ENCODE results near the gene HOXD11.

Gene HOXD11

DNA sequence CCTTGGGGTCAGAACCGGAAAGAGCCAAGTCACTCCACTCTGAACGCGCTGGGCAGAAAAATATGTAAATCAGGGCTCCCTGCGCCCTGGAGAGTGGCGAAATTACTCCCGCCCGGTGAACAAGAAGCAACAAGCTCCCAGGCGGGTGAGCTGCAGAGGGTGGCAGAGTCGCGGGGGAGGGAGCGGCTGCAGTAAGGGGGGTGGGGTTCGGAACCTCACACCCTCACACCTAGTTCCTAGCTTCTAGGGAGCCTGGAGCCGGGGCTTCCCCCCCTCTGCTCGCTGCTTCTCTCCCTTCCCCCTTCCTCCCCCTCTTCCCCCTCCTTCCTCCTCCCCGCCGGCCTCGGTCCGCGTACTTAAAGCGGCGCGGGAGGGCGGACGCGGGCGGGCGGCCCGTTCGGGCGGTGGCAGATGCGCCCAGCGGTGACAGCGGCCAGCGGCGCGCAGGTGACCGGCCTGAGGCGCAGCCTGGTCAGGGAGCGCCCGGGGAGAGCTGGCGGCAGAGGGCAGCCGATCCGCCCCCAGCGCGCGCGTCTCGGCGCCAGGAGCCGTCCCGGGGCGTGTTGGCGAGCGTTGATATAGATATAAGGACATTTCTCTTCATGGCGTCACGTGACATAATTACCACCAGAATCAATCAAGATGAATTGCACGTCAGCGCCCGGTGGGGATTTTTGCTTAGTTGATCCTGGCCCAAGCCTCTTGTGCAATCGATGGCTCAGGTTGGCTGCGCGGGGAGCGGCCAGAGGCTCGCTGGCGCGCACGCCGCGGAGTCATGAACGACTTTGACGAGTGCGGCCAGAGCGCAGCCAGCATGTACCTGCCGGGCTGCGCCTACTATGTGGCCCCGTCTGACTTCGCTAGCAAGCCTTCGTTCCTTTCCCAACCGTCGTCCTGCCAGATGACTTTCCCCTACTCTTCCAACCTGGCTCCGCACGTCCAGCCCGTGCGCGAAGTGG, at the start of gene HOXD11:
TSS of gene HOXD11 (plus strand) at position 700 of the 959 bp plus-strand sequence. CDS start at position 776, 76 bp downstream.
- peak; percentile 41 for DNase-seq

DNA sequence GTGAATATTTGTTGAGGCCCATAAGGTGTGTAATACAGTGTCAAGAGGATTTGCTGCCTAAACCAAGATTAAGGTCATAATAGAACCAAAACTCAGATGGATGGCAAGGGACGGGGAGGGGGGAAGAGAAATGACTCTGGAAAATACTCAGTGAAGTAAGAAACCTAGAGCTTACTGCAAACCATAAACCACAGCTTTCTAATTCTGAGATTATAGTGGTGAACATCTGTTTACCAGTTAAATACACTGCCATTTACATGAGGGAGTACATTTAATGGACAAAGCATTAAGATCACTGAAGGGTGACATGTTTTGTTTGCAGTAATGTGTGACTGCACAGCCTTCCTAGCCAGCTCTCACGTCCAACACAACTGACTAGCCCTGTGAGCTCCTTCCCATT, 43.1 kb upstream of the HOXD11 start:
- no peak for DNase-seq

DNA sequence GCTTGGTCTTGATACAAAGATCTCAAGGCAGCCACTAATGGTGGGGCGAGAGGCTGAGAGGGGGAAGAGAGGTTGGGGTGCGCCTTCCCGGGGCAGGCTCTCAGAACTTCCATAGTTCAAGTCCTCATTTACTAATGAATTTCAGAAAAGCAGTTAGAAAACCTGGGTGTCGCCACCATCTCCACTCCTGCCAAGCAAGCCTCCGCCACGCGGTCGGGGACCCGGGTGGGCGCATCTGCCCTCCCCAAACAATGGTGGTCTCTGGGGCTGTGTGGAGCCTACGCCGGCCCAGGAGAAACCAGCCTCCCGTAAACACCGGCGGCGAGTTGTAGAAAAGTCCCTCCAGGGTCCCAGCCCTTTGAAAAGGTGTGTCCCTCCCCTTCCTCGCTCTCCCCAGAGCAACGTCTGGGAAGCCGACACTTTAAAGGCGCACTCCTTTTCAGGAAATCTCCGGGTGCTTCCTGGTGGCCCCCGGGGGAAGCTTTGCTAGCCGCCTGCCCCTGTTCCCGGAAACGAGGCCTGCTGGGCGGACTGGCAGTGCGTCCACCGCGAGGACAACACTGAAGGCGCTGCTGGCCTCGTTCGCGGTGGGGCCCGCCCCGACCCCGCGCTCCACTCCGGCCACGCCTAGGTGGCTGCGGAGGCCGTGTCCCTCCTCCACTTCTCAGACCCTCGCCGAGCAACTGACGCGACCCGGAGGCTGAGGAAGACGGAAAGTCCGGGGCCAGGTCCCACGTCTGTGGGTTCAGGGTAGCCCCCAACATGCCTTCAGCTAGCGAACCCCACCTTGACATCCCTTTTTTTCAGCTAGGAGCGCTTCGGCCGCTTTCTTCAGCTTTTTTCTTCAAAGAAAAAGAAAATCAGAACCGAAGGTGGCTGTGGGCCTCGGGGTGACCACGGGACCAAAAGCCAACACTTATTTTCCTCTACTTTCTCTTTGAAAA, 40.2 kb upstream of the HOXD11 start:
- DNase-seq: no peak

DNA sequence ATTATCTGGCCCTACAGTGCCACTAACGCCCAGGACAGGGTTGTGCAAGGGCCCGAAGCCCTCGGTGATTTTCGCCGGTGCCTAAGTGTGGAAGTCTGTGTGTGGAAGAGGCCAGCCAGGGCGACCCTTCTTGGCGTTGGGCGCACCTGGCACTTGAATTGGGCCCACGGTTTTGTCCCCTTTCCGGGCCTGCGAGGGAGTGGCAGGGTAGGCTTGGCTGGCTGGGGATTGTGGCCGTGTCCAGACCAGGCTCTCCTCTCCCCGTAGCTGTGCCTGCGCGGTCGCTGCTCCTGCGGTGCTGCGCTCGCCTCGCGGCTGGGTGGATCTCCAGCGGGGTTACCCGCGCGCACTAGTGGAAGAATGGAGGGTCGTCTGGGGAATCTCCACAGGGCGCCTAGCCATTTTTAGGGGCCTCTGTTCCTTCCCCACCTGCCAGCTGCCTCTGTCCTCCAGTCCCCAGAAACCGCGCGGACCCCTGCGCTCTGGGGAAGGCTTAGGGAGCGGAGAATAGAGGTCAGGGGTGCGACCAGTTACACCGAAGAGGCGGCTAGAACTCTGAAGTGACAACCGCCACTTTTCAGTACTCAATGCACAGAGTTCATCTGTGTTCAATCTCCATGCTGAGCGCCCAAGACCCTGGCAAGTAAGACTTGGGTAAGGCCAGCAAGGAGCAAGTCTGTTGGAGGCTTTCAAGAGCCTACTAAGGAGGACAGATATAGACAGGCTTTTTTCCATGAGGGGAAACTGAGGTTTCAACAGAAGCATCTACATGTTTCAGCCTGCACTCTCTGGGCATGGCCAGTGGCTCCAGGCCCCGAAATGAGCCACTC, 39.3 kb upstream of the HOXD11 start:
- DNase-seq: no peak

DNA sequence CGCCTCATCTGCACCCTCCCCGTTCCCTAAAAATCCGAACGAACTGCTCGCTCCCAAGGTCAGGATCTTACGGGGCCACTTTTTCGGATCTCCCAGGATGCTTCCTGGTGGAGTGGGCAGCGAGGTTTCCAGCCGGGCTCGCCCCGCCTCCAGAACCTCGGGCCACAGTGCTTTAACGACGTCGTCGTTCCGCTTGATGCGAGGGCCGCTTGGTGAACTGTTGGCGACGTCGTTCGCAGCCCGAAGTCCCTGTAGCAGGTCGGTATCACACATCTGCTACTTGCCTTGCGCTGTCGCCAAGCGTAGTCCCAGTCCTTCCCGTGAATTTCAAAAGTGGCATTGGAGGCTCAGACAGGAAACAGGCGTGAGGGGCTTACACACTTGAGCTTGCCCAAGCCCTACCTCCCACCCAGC, 38.7 kb upstream of the HOXD11 start:
- no peak for DNase-seq

DNA sequence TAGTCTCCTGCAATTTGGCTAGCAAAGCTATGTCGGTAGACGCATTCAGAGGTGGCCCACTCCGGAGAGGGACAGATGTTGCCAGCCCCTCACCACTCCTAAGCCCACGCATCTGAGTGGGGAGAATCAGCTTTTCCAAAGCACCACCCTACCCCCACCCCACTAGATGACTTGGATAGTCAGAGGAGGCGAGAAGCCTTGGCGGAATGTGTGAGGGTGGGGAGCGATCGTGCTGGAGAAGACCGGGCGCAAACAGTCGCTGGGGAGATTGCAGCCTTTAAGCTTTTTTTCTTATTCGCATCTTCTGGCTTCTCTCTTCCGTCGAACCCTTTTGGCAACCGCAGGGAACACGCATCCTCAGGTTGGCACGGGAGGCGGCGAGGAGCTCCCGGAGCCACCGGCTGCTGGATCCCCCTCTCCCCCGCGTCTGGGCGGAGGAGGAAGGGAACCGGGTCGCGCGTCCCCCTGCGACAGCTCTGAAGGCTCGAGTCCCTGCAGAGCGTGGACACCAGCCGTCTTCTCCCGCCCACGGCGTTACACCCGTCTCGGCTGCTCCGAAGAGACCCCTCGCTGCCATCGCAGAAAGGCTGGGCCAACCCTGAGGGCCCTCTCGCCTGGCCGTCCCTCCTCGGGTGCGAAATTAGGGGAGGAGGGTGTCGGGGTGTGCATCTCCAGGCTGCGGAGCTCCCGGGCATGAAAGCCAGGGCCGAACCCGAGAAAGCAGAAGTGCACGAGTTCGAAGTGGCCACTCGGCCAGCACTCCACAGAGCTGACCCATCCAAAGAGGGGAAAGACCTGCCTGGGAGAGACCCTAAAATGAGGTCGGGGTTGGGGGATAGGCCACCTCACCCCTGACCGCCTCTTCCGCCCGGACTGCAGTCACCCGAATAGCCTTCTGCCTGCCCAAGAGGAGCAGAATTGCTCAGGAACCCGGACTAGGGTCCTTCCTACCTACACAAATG, 35.5 kb upstream of the HOXD11 start:
- DNase-seq: no peak

DNA sequence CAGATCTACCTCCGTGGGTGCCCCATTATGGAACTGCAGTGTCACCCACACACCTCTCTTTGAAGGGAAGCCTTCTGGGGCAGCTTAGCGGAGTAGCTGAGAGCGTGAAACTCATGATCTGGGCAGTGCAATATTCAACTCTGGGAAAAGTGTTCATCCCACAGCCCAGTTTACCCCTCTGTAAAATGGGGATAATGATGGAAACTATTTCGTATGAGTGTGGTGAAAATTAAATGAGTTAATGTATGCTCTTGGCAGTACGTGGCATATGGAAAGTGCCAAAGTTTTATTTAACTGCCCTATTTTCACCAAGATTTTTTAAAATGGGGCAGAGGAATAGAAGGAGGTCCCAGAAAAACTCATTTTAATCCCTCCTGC, 34.8 kb upstream of the HOXD11 start:
- DNase-seq: no peak

DNA sequence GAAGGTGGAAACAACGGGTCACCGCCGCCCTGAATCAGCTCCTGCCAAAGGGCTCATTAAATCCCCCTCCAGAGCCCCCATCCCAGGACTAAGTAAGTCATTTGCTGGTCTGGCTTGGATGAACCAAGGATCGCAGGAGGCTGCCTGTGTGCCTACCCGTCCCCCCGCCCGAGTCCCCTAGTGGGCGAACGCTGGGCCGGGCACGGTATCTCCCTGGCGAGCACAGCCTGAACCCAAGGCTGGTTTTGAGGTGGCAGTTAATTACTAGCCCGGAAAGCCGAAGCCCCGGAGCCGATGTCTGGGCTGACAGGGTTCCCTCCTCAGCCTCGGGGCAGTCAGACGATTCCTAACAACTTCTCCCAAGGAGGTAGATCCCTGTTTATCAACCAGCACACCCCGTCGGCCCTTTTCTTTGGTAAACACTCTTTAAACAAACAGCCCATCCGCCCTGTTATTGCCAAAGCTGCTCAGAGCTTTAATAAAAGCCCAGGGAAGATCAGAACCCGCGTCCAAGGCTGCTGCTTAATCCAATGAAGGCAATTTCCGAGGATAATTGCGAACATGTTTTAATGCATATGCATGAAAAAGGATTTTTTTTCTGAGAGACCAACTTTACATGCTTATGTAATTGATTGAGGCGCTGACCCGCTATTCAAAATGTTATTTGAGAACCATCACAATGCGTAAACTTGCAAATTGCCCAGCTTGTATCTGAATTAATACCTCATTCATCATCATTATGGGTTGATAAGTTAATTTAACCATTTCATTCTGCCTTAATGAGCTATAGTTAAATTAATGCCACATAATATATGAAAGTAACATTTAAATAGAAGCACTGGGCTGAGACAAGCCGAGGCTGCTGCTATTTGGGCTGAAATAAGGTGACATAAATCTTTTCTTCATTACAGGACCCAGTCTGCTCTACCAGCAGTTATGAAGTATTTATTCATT, 33.9 kb upstream of the HOXD11 start:
- no peak for DNase-seq

DNA sequence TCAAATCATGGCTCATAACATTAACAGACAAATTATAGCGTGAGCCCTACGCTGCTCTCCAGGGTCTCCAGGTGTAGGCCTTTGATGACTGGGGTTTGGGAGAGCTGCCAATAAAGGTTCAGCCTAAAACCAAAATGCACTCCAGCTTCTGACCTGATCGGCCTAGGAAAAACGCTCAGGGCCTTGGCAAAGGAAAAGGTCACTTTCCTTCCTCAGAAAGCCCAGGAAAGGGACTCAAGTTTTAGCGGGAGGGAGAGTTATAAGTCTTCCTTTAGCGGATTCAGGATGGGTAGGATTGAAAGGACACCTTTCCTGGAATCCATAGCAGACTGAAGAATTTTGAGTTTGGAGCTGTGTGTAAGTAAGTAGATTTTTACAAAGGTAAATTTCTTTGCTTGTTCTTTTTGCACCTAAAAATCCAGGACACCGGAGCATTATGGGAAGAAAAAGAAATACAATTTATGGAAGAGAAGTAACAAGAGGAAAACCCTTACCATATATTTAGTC, 32.1 kb upstream of the HOXD11 start:
- DNase-seq: no peak

DNA sequence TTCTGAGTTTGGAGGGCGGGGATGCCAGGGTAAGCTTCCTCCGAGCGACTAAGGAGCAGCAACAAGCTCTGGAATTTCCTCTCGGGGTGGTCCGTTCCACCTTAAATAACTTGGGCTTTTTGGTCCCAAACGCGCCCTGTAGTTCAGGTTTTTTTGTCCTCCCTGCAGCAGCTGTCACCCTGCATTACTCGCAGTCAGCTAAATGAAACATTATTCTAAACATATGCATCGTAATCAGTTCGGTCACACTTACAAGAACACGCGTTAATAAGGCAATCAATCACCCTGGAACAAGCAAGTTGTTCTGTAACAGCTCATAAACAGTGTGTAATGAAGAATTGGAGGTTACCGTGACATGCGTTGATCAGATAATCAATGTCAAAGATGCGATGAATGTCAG, 31.6 kb upstream of the HOXD11 start:
- no peak for DNase-seq

DNA sequence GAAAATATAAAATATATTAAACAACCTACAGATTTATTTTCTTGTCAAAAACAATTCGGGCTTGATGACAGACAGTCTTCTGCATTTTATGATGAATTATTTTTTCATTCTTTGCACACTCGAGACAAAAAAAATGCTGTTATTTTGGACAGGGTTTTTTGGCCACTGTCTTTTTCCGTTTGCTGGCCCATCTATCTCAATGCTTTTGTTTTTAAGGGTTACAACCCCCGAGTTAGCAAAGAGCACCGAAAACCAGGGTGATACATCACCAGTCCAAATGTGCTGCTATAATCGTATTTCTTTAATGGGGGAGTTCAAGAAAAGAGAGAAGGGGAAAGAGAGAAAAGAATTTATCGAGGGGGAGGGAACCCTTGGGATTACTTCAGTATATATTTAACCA, 31.0 kb upstream of the HOXD11 start:
- DNase-seq: no peak

DNA sequence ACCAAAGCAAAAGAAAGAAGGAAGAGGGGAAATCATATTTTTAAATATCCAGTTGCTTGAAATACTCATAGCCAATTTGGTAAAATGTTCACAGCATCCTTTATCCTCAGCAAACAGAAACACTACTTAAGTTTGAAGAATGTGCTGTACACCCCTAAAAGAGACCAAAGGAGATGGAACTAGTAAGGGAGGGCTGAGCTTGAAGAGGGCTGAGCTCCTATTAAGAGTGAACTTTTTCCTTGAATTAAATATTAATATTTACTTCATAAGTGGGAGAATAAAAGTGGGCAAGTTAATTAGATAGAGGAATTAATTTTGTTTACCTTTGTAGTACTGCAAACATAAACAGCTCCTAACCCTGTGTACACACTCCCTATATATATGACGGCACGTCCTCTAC, 30.3 kb upstream of the HOXD11 start:
- no peak for DNase-seq

DNA sequence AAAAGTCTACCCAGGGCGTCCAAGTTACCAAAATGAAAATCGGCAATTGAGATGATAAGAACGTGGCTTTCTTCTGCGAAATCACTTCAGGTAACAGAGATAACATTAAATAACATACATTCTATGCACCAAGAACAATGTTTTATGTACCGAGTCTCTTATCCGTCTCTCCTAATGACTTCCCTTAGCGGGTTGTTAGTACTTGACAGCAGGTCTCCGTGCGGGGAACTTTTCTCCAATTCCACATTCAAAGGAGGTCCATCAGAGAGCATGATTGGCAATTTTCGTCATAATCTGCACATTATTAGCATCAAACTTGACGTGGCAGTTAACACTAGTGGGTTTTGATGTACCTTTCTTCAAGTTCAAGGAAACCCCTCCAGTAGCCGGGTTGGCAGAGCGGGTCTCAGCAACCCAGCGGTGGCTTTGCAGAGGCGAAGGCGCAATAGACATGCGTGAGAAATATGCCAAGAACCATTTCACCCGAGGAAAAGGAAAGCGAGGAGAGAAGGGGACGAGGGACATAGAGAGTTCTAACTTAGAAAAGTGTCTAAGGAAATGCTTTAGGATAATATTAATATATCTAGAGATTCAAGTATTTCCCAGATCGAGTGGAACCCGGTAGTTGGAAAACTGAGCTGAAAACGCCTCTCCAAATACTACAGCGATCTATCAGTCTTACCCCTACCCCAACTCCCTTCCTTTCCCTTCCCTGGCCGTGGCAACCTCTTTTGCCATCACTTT, 28.4 kb upstream of the HOXD11 start:
- no peak for DNase-seq

DNA sequence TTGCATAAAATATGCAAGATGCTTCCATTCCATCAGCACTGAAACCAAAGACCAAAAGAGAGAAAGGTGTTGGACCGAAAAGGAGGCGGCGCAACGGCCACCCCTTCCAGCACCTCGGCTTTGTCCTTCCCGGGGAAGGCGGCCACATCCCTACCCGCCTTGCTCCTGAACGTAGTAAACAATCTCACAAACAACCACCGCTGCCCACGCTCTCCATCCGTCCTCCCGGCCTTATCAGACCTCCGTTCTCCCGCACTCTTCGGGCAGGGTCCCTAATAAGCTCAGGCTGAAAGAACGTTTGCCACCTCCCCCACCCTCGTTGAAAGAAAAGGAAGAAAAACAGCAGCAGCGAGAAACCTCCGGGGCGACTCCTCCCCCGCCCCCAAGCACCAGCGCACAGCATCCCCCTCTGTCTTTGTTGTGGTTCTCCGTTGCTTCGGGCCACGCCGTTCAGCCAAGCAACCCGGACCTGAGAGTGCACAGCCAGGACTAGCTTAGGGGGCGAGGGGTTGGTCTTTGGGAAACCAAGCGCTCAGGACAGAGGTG, 27.7 kb upstream of the HOXD11 start:
- DNase-seq: no peak

DNA sequence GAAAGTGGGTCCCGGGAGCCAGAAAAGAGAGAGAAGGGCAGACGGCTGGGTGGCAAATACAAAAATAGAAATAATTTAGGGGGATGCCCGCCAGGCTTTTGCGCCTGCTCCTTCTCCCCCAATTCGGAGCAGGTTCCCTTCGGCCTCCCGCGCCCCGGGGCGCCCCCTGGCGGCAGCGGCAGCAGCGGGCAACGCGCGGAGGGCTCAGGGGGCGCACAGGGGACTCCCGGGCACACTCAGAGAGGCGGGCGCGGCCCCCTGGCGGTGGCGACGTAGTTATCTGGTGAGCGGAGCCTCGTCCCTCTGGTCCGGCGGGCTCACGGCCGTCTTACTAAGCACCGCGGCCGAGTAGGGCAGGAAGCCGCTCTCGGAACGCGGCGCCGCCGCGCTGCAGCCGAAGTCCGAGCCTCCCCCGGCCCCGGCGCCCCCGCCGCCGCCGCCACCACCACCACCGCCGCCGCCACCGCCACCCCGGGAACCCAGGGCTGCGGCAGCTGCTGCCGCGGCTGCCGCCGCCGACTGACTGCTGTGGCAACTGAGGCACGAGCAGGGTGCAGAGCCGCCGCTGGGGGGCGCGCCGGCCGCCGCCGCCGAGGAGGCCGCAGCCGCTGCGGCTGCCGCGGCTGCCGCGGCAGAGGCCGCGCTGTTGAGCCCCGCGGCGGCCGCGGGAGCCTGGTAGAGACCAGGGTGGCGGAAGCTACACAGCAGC, 27.1 kb upstream of the HOXD11 start:
- DNase-seq: peak; percentile 59

DNA sequence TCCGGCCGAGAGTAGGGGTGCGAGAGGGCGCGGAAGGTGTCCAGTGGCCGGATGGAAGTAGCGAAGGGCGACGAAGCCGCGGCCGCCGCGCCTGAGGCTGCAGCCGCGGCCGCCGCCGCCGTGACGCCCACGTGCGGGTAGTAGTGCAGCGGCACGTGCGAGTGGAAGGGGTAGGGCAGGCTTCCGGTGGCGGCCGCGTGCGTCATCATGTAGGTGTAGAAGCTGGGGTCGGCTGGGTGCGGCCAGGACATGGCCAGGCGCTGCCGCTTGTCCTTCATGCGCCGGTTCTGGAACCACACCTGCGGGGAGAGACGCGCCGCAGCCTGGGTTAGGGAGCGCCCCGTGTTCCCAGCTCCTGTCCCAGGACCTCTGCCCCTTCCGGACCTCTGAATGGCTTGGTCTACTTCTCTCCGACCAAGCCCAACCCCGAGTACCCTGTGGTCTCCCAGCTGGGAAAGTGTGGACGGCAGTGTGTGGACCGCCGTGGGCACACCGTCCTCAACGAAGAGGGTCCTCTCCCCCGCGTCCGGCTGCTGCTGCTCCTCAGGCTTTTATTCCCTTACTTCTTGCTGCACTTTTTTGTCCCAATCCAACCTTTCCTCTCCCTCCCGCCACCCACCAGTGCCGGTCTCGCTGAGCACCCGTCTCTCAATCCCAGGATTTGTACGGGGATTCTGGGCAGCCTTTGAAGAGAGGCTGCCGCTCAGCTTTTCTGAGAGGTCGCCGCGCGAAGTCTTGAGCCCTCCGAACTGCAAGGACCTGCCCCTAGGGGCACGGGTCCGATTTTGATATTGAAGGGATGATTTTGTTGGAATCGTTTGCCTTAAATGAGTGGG, 26.3 kb upstream of the HOXD11 start:
- no peak for DNase-seq

DNA sequence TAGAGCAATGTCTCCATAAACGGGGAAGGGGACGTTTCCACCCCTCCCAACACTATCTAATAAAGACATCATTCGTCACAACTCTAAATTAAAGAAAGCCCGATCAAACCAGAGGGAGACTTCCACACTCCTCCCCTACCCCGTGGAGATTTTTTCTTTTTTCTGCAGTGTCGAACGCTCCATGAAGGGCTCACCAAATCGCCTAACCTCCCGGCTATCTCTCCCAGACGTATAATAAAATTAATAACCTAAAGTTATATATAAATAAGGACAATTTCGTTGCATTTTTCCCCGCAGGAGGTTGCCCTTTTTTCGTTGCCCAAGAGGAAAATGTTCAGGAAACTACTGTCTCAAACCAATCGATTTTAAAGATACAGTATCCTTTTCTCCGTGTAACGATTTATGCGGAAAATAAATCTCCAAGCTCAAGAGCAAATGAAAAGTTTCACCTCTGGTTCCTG, 25.7 kb upstream of the HOXD11 start:
- DNase-seq: no peak
